Measurements from ENCODE around the gene COL6A2.

COL6A2 gene

GRCh38 chr21:46125846-46126301 is 28.0 kb downstream of the COL6A2 start:
- Histone ChIP-seq H3K4me1 (ENCODE audit: control insufficient read depth in 5 of 5, insufficient read depth in 5 of 5, low read length in 5 of 5) (peaks cover 0 to 2% (median 0%) of the 10 kb centered on the region in 5 donors), H3K36me3 (ENCODE audit: control insufficient read depth in 5 of 5, insufficient read depth in 5 of 5, low read length in 5 of 5) (peaks cover 0 to 76% (median 59%) of the 10 kb centered on the region in 5 donors)

GRCh38 chr21:46126309-46127238 is 28.7 kb downstream of the COL6A2 start:
- Histone ChIP-seq H3K9me3 (ENCODE audit: control insufficient read depth in 5 of 5, low read length in 5 of 5) (no peaks in the 10 kb centered on the region), H3K9ac (ENCODE audit: low read length in 5 of 5) (no peak overlapping the region), H3K36me3 (ENCODE audit: control insufficient read depth in 5 of 5, insufficient read depth in 5 of 5, low read length in 5 of 5) (peaks cover 0 to 69% (median 53%) of the 10 kb centered on the region in 5 donors), H3K4me3 (ENCODE audit: low read depth in 1 of 5, low read length in 5 of 5) (no peak overlapping the region), H3K27ac (ENCODE audit: low read depth, low read length) (no peak overlapping the region), H3K4me1 (ENCODE audit: control insufficient read depth in 5 of 5, insufficient read depth in 5 of 5, low read length in 5 of 5) (peaks cover 0 to 3% (median 0%) of the 10 kb centered on the region in 5 donors), H3K27me3 (ENCODE audit: control insufficient read depth in 5 of 5, insufficient read depth in 4 of 5, low read length in 5 of 5) (no peaks in the 10 kb centered on the region)

More at GRCh38 chr21:46125846-46126301, 28.0 kb downstream of the COL6A2 start:
- Histone ChIP-seq H3K4me3 (ENCODE audit: low read depth in 1 of 5, low read length in 5 of 5) (no peak overlapping the region), H3K9ac (ENCODE audit: low read length in 5 of 5) (no peak overlapping the region), H3K9me3 (ENCODE audit: control insufficient read depth in 5 of 5, low read length in 5 of 5) (no peaks in the 10 kb centered on the region), H3K27me3 (ENCODE audit: control insufficient read depth in 5 of 5, insufficient read depth in 4 of 5, low read length in 5 of 5) (no peaks in the 10 kb centered on the region), H3K27ac (ENCODE audit: low read depth, low read length) (no peak overlapping the region)

- Histone ChIP-seq H3K27ac (ENCODE audit: low read depth, low read length) (no peak overlapping the region), H3K9ac (ENCODE audit: low read length in 5 of 5) (no peak overlapping the region), H3K27me3 (ENCODE audit: control insufficient read depth in 5 of 5, insufficient read depth in 4 of 5, low read length in 5 of 5) (no peaks in the 10 kb centered on the region), H3K4me3 (ENCODE audit: low read depth in 1 of 5, low read length in 5 of 5) (no peak overlapping the region), H3K9me3 (ENCODE audit: control insufficient read depth in 5 of 5, low read length in 5 of 5) (no peaks in the 10 kb centered on the region), H3K36me3 (ENCODE audit: control insufficient read depth in 5 of 5, insufficient read depth in 5 of 5, low read length in 5 of 5) (peaks cover 0 to 60% (median 46%) of the 10 kb centered on the region in 5 donors), H3K4me1 (ENCODE audit: control insufficient read depth in 5 of 5, insufficient read depth in 5 of 5, low read length in 5 of 5) (peaks cover 0 to 3% (median 0%) of the 10 kb centered on the region in 5 donors)
Measured at GRCh38 chr21:46127239-46128105, 29.6 kb downstream of the COL6A2 start.

GRCh38 chr21:46128106-46128932 is 30.4 kb downstream of the COL6A2 start:
- H3K9ac ChIP-seq (ENCODE audit: low read length in 5 of 5) = no peak overlapping the region
- no peak overlapping the region for H3K4me3 ChIP-seq (ENCODE audit: low read depth in 1 of 5, low read length in 5 of 5)
- peaks cover 0 to 3% (median 0%) of the 10 kb centered on the region in 5 donors for H3K4me1 ChIP-seq (ENCODE audit: control insufficient read depth in 5 of 5, insufficient read depth in 5 of 5, low read length in 5 of 5)
- peaks cover 0 to 53% (median 43%) of the 10 kb centered on the region in 5 donors for H3K36me3 ChIP-seq (ENCODE audit: control insufficient read depth in 5 of 5, insufficient read depth in 5 of 5, low read length in 5 of 5)
- no peaks in the 10 kb centered on the region for H3K9me3 ChIP-seq (ENCODE audit: control insufficient read depth in 5 of 5, low read length in 5 of 5)
- no peaks in the 10 kb centered on the region for H3K27me3 ChIP-seq (ENCODE audit: control insufficient read depth in 5 of 5, insufficient read depth in 4 of 5, low read length in 5 of 5)
- H3K27ac ChIP-seq (ENCODE audit: low read depth, low read length) = no peak overlapping the region

GRCh38 chr21:46128933-46129571 is 31.1 kb downstream of the COL6A2 start:
- H3K27ac ChIP-seq (ENCODE audit: low read depth, low read length) = no peak overlapping the region
- H3K27me3 ChIP-seq (ENCODE audit: control insufficient read depth in 5 of 5, insufficient read depth in 4 of 5, low read length in 5 of 5) = no peaks in the 10 kb centered on the region
- H3K4me3 ChIP-seq (ENCODE audit: low read depth in 1 of 5, low read length in 5 of 5) = no peak overlapping the region
- H3K9ac ChIP-seq (ENCODE audit: low read length in 5 of 5) = no peak overlapping the region
- H3K9me3 ChIP-seq (ENCODE audit: control insufficient read depth in 5 of 5, low read length in 5 of 5) = no peaks in the 10 kb centered on the region
- H3K36me3 ChIP-seq (ENCODE audit: control insufficient read depth in 5 of 5, insufficient read depth in 5 of 5, low read length in 5 of 5) = peaks cover 0 to 52% (median 39%) of the 10 kb centered on the region in 5 donors
- peaks cover 0 to 3% (median 0%) of the 10 kb centered on the region in 5 donors for H3K4me1 ChIP-seq (ENCODE audit: control insufficient read depth in 5 of 5, insufficient read depth in 5 of 5, low read length in 5 of 5)

DNA sequence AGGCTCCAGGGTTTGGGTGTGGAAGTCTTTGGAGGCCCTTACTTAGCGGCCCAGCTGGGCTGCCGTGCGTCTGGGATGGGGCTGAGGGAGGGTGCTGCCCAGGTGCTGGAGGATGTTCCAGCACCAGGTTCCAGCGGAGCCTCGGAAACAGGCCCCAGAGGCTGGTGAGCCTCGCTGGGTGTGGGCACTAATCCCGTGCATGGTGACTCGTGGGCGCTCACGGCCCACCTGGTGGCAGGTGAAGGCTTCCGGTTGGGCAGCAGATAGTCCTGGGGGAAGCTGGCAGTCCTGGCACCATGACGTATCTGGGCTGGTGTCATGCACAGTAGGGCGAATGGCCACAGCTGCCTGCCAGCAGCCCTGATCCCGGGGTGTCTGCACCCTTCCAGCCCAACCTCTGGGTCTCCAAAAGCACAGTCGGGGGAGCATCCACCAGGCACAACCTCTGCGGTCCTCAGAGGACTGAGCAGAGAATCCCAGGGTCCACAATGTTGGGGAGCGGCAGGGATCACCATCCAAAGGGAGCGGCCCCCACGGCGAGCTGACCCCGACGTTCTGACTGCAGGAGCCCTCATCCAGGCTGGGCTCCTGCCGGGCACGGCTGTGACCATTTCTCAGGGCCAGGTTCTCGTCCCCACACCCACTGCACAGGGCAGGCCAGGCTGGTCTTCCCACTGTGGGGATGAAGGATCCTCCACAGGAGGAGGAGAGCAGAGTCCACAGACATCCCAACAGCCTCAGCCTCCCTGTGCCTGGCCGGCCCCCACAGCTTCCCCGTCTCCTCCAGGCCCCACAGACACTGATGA is 32.1 kb downstream of the COL6A2 start:
- Histone ChIP-seq H3K9me3 (ENCODE audit: control insufficient read depth in 5 of 5, low read length in 5 of 5) (no peaks in the 10 kb centered on the region), H3K27me3 (ENCODE audit: control insufficient read depth in 5 of 5, insufficient read depth in 4 of 5, low read length in 5 of 5) (no peaks in the 10 kb centered on the region), H3K4me3 (ENCODE audit: low read depth in 1 of 5, low read length in 5 of 5) (no peak overlapping the region), H3K9ac (ENCODE audit: low read length in 5 of 5) (no peak overlapping the region), H3K4me1 (ENCODE audit: control insufficient read depth in 5 of 5, insufficient read depth in 5 of 5, low read length in 5 of 5) (peaks cover 0 to 3% (median 0%) of the 10 kb centered on the region in 5 donors), H3K27ac (ENCODE audit: low read depth, low read length) (no peak overlapping the region), H3K36me3 (ENCODE audit: control insufficient read depth in 5 of 5, insufficient read depth in 5 of 5, low read length in 5 of 5) (peaks cover 0 to 42% (median 30%) of the 10 kb centered on the region in 5 donors)

GRCh38 chr21:46130831-46131587 is 33.1 kb downstream of the COL6A2 start:
- no peak overlapping the region for H3K27ac ChIP-seq (ENCODE audit: low read depth, low read length)
- no peaks in the 10 kb centered on the region for H3K9me3 ChIP-seq (ENCODE audit: control insufficient read depth in 5 of 5, low read length in 5 of 5)
- H3K9ac ChIP-seq (ENCODE audit: low read length in 5 of 5) = no peak overlapping the region
- H3K36me3 ChIP-seq (ENCODE audit: control insufficient read depth in 5 of 5, insufficient read depth in 5 of 5, low read length in 5 of 5) = peaks cover 0 to 32% (median 25%) of the 10 kb centered on the region in 5 donors
- no peak overlapping the region for H3K4me3 ChIP-seq (ENCODE audit: low read depth in 1 of 5, low read length in 5 of 5)
- peaks cover 0 to 3% (median 0%) of the 10 kb centered on the region in 5 donors for H3K4me1 ChIP-seq (ENCODE audit: control insufficient read depth in 5 of 5, insufficient read depth in 5 of 5, low read length in 5 of 5)
- no peaks in the 10 kb centered on the region for H3K27me3 ChIP-seq (ENCODE audit: control insufficient read depth in 5 of 5, insufficient read depth in 4 of 5, low read length in 5 of 5)

- no peak overlapping the region for H3K4me3 ChIP-seq (ENCODE audit: low read depth in 1 of 5, low read length in 5 of 5)
- H3K27me3 ChIP-seq (ENCODE audit: control insufficient read depth in 5 of 5, insufficient read depth in 4 of 5, low read length in 5 of 5) = peaks cover 0 to 4% (median 0%) of the 10 kb centered on the region in 5 donors
- peaks cover 0 to 3% (median 0%) of the 10 kb centered on the region in 5 donors for H3K4me1 ChIP-seq (ENCODE audit: control insufficient read depth in 5 of 5, insufficient read depth in 5 of 5, low read length in 5 of 5)
- H3K9ac ChIP-seq (ENCODE audit: low read length in 5 of 5) = no peak overlapping the region
- no peak overlapping the region for H3K27ac ChIP-seq (ENCODE audit: low read depth, low read length)
- peaks cover 0 to 28% (median 21%) of the 10 kb centered on the region in 5 donors for H3K36me3 ChIP-seq (ENCODE audit: control insufficient read depth in 5 of 5, insufficient read depth in 5 of 5, low read length in 5 of 5)
- no peaks in the 10 kb centered on the region for H3K9me3 ChIP-seq (ENCODE audit: control insufficient read depth in 5 of 5, low read length in 5 of 5)
Measured at GRCh38 chr21:46131588-46131837, 33.6 kb downstream of the COL6A2 start.
